K562 (cell line): ENCODE measurements around the gene AP1S3. TPM values are rescaled to one million over a fixed set of nuclear protein-coding genes. Genes with fewer than 3 reads are reported as not detected.

Experiments
- ATAC-seq: fragments of 200-7000 bp; cut with Tn5 transposase; 3 replicates; pipeline ENCODE4 v1.9.1; 2020; ENCODE audit warnings: moderate library complexity
- BruUV-seq: library from RNA; stranded (reverse); fragments of 400-500 nt; replicated peaks from 2 replicates; lab custom pipeline; 2021; lab: Mats Ljungman, UMichigan
- CTCF ChIA-PET: fragments of 300-600 bp; formaldehyde crosslinking; extraction: SDS; loops from one replicate; lab custom pipeline; 2021; ENCODE audit warnings: low intra/inter-chr PET ratio; lab: Yijun Ruan, JAX
- POLR2A ChIA-PET: fragments of 300-600, 350-650 bp; sonication (Branson Sonifier 250); formaldehyde crosslinking; extraction: SDS; loops from one replicate; lab custom pipeline; 2021; ENCODE audit warnings: antibody characterized with exemption, inconsistent platforms; lab: Yijun Ruan, JAX
- DNase-seq, 4 experiments: peaks; one replicate each; pipeline versions ENCODE4 v3.0.0 to v3.0.0-alpha.2; 2011 to 2018; ENCODE audit warnings: low spot score in 3 of 4, mixed read lengths in 3 of 4; ENCODE audit errors: extremely low read depth in 1 of 4
- FAIRE-seq: peaks from 2 replicates; lab custom pipeline; 2011; peaks lifted over from hg19 to GRCh38; lab: Jason Lieb, UNC
- H2AFZ ChIP-seq: 2 replicates; pipeline ENCODE4 v1.6.0; 2011; ENCODE audit warnings: low read depth, low read length, control low read depth, inconsistent platforms
- H3K27ac ChIP-seq: fragments of 200-600 bp; 3 replicates; pipeline ENCODE4 v1.8.0; 2011; ENCODE audit warnings: low read depth, mild to moderate bottlenecking, control low read depth, inconsistent platforms, low read length, moderate library complexity, mixed read lengths; ENCODE audit errors: extremely low read depth
- H3K27me3 ChIP-seq, 2 experiments: fragments of 300-600 bp in 1 of 2; 2 replicates in 1 of 2; 3 replicates in 1 of 2; pipeline versions ENCODE4 v1.6.0 to v1.8.0; 2011; ENCODE audit warnings: inconsistent platforms in 2 of 2, low read length in 2 of 2, mild to moderate bottlenecking in 1 of 2, mixed read lengths in 1 of 2, moderate library complexity in 1 of 2; ENCODE audit not compliant: control insufficient read depth in 2 of 2, insufficient read depth in 2 of 2
- H3K36me3 ChIP-seq: fragments of 300-600 bp; 3 replicates; pipeline ENCODE4 v1.8.0; 2011; ENCODE audit warnings: mild to moderate bottlenecking, low read length, inconsistent platforms; ENCODE audit not compliant: control insufficient read depth, insufficient read depth
- H3K4me1 ChIP-seq, 2 experiments: fragments of 200-600 bp in 1 of 2; replicated peaks in 1 of 2; 2 replicates in 1 of 2; 3 replicates in 1 of 2; pipeline versions ENCODE4 v1.5.1 to v1.8.0; 2011; ENCODE audit warnings: inconsistent platforms in 2 of 2, low read length in 2 of 2, mild to moderate bottlenecking in 1 of 2, mixed read lengths in 1 of 2, moderate library complexity in 1 of 2; ENCODE audit not compliant: control insufficient read depth in 2 of 2, insufficient read depth in 2 of 2
- H3K4me2 ChIP-seq: 2 replicates; pipeline ENCODE4 v1.6.1; 2011; ENCODE audit warnings: low read length, control low read depth, inconsistent platforms, mixed read lengths; ENCODE audit not compliant: insufficient read depth
- H3K4me3 ChIP-seq: fragments of 200-600 bp; sonication (generic), shearing (Covaris generic); 2 replicates; pipeline ENCODE4 v1.5.1; 2016; ENCODE audit warnings: control low read depth, inconsistent platforms
- H3K79me2 ChIP-seq: fragments of 200-600 bp; 3 replicates; pipeline ENCODE4 v1.8.0; 2011; ENCODE audit warnings: low read length, inconsistent platforms; ENCODE audit not compliant: control insufficient read depth, insufficient read depth
- H3K9ac ChIP-seq, 2 experiments: 2 replicates each; pipeline versions ENCODE4 v1.6.0 to v1.6.1; 2011; ENCODE audit warnings: low read depth in 2 of 2, low read length in 2 of 2, control low read depth in 1 of 2, inconsistent platforms in 1 of 2, mild to moderate bottlenecking in 1 of 2, mixed read lengths in 1 of 2; ENCODE audit not compliant: insufficient read depth in 1 of 2
- H3K9me1 ChIP-seq: one replicate; pipeline ENCODE4 v1.6.0; 2011; ENCODE audit warnings: inconsistent platforms, mild to moderate bottlenecking, low read length, moderate library complexity; ENCODE audit not compliant: control insufficient read depth, insufficient read depth
- H3K9me3 ChIP-seq: replicated peaks from 2 replicates; pipeline ENCODE4 v1.5.1; 2011; ENCODE audit warnings: low read depth, low read length, inconsistent platforms; ENCODE audit not compliant: control insufficient read depth, insufficient read depth
- H4K20me1 ChIP-seq: replicated peaks from 2 replicates; pipeline ENCODE4 v1.6.1; 2011; ENCODE audit warnings: low read length, inconsistent platforms, mixed read lengths; ENCODE audit not compliant: control insufficient read depth, insufficient read depth
- ARID1B ChIP-seq: fragments of 450-650 bp; IDR thresholded peaks from 2 replicates; pipeline ENCODE4 v1.6.1; 2016; ENCODE audit warnings: antibody characterized with exemption, mild to moderate bottlenecking, inconsistent platforms
- CBFA2T3 ChIP-seq: fragments of 450-650 bp; IDR thresholded peaks from 2 replicates; pipeline ENCODE4 v1.6.1; 2017
- CEBPB ChIP-seq: fragments of 450-650 bp; IDR thresholded peaks from 2 replicates; pipeline ENCODE4 v1.6.1; 2016; ENCODE audit warnings: missing genetic modification characterization, missing compliant biosample characterization
- GTF2F1 ChIP-seq: IDR thresholded peaks from 2 replicates; pipeline ENCODE4 v1.6.1; 2011; ENCODE audit warnings: low read depth, low read length, improper control_type of control experiment
- IRF2 ChIP-seq: sonication (generic); formaldehyde crosslinking; IDR thresholded peaks from 2 replicates; pipeline ENCODE4 v1.8.1; 2022; ENCODE audit warnings: mild to moderate bottlenecking, missing genetic modification reagents
- MEIS2 ChIP-seq: fragments of 450-650 bp; IDR thresholded peaks from 2 replicates; pipeline ENCODE4 v1.6.1; 2014; ENCODE audit warnings: mild to moderate bottlenecking; ENCODE audit not compliant: partially characterized antibody
- NCOR1 ChIP-seq: fragments of 450-650 bp; IDR thresholded peaks from 2 replicates; pipeline ENCODE4 v1.6.1; 2016; ENCODE audit warnings: mild to moderate bottlenecking, moderate library complexity
- PKNOX1 ChIP-seq: fragments of 450-650 bp; IDR thresholded peaks from 2 replicates; pipeline ENCODE4 v1.6.1; 2016
- RFX5 ChIP-seq: IDR thresholded peaks from 2 replicates; pipeline ENCODE4 v1.6.1; 2011; ENCODE audit warnings: low read depth, mild to moderate bottlenecking, improper control_type of control experiment, low read length
- SAFB2 ChIP-seq: fragments of 200-400 bp; formaldehyde crosslinking; IDR thresholded peaks from 2 replicates; pipeline ENCODE4 v1.6.1; 2018; ENCODE audit warnings: borderline replicate concordance, low read length, low read depth, moderate library complexity; ENCODE audit not compliant: severe bottlenecking
- STAT5A ChIP-seq: IDR thresholded peaks from 2 replicates; pipeline ENCODE4 v1.6.1; 2012; ENCODE audit warnings: low read length, inconsistent platforms, borderline replicate concordance
- TAL1 ChIP-seq: fragments of 450-650 bp; IDR thresholded peaks from 2 replicates; pipeline ENCODE4 v1.6.1; 2016; ENCODE audit warnings: mild to moderate bottlenecking
- TBP ChIP-seq: optimal IDR thresholded peaks from 2 replicates; pipeline ENCODE3; 2011; ENCODE audit warnings: low read depth, low read length, improper control_type of control experiment
- TCF3 ChIP-seq: sonication (generic); formaldehyde crosslinking; IDR thresholded peaks from 2 replicates; pipeline ENCODE4 v1.4.0; 2020; ENCODE audit warnings: mild to moderate bottlenecking, missing genetic modification reagents
- TEAD2 ChIP-seq: fragments of 450-650 bp; IDR thresholded peaks from 2 replicates; pipeline ENCODE4 v1.6.1; 2016; ENCODE audit warnings: missing genetic modification characterization, control low read depth, missing compliant biosample characterization
- TEAD4 ChIP-seq, 2 experiments: sonication (generic) in 1 of 2; formaldehyde crosslinking in 1 of 2; IDR thresholded peaks; 2 replicates each; pipeline versions ENCODE4 v1.6.1 to v1.8.0; 2012 to 2022; ENCODE audit warnings: borderline replicate concordance in 1 of 2, inconsistent platforms in 1 of 2, low read length in 1 of 2, mild to moderate bottlenecking in 1 of 2, missing genetic modification reagents in 1 of 2
- WGBS: fragments of 100-300 bp; shearing (Covaris generic); methylation state at CpG from one replicate; pipeline ENCODE4 v1.1.6; 2016; ENCODE audit warnings: low coverage, mixed read lengths; ENCODE audit not compliant: insufficient coverage; ENCODE audit errors: missing lambda C conversion rate; 5-methylcytosine and 5-hydroxymethylcytosine counted together
- in situ Hi-C: fragments of 300-500 bp; cut with MboI; formaldehyde crosslinking; loops from 4 replicates; pipeline ENCODE4 v1.15.0; 2018; ENCODE audit warnings: inconsistent platforms, mixed read lengths
- intact Hi-C: fragments of 100-400 bp; cut with micrococcal nuclease; formaldehyde crosslinking; loops from 2 replicates; pipeline ENCODE4 v1.14.2; 2022
- polyA plus RNA-seq, 8 experiments: library from polyadenylated mRNA; depleted of rRNA in 4 of 8; stranded (reverse) in 5 of 8; unstranded in 3 of 8; fragments of >200 nt; fragmentation: Nextera tagmentation in 2 of 8; fragmentation: Illumina TruSeq in 1 of 8; extraction: Ambion mirVana in 2 of 8; extraction: Trizol in 1 of 8; gene quantifications; 2 replicates each; pipeline versions ENCODE4 v1.2.1 to v1.2.3, GENCODE V29; 2011 to 2014; ENCODE audit warnings: inconsistent platforms in 1 of 8, missing spikeins in 1 of 8
- total RNA-seq, 7 experiments: library from RNA; depleted of rRNA in 6 of 7; stranded (reverse); fragments of >200 nt in 6 of 7; fragmentation: Illumina TruSeq in 2 of 7; extraction: Trizol in 2 of 7; gene quantifications; 2 replicates each; pipeline versions ENCODE4 v1.2.1 to v1.2.3, GENCODE V29; 2011 to 2021; ENCODE audit warnings: low replicate concordance in 1 of 7

AP1S3 gene
- total and polyA plus RNA-seq, 9 of the 15 experiments (the other 6 are each of a cell fraction or from before 2014, with no cell fraction given) = 0.50 to 3.8 (median 2.1) TPM

- CTCF ChIA-PET = no interaction called here
- H3K79me2 ChIP-seq = no peaks in the 10 kb centered on the region
- peak; percentile 43; the same call in 2 of the 3 replicates for ATAC-seq
Measured at GRCh38 chr2:223744580-223744979, 92.8 kb downstream of the AP1S3 start.

More at GRCh38 chr2:223744580-223744979, 92.8 kb downstream of the AP1S3 start:
- intact Hi-C loops (no loop called here), in situ Hi-C loops (no loop called here)
- H3K4me3 ChIP-seq = no peak overlapping the region
- no peak overlapping the region for H3K4me2 ChIP-seq
- POLR2A ChIA-PET = interaction anchor here (1.6 kb wide), 1 partner anchor 8 kb away, joined by 4 read pairs; no protein-coding TSS in a partner anchor
- H3K27me3 ChIP-seq = no peaks in the 10 kb centered on the region
- no peaks in the 10 kb centered on the region for H3K9me1 ChIP-seq
- no peak overlapping the region for H3K9ac ChIP-seq
- WGBS = 0% methylated on average over 3 of the region's 3 CpGs
- H4K20me1 ChIP-seq = no peaks in the 10 kb centered on the region
- no peaks in the 10 kb centered on the region for H3K36me3 ChIP-seq
- TF ChIP-seq NCOR1 (peak; percentile 34; the same call in 1 of the 2 replicates), GTF2F1 (no peak), IRF2 (no peak), STAT5A (no peak), TBP (no peak), TEAD4 (IDR thresholded peaks at IDR 0.05; ENCODE audit: low read length) (peak; percentile 33; the same call in 1 of the 2 replicates), TEAD4 (CRISPR knock-in tag; IDR thresholded peaks at IDR 0.05; ENCODE audit: borderline replicate concordance) (no peak), CEBPB (tag) (peak; percentile 60), RFX5 (no peak), TEAD2 (tag) (0 out of 2 replicates have a peak, but pooled peaks have one; percentile 8), MEIS2 (peak; percentile 50), CBFA2T3 (peak; percentile 57), ARID1B (0 out of 2 replicates have a peak, but pooled peaks have one; percentile 15), TAL1 (peak; percentile 16; the same call in 1 of the 2 replicates), PKNOX1 (peak; percentile 22; the same call in 1 of the 2 replicates), TCF3 (CRISPR knock-in tag) (0 out of 2 replicates have a peak, but pooled peaks have one; percentile 21), SAFB2 (no peak)
- no peak overlapping the region for H2AFZ ChIP-seq
- no TSS peak for BruUV-seq
- DNase-seq (peak in 1 of 4 experiments; percentile 28), FAIRE-seq (no peak)
- no peak overlapping the region for H3K27ac ChIP-seq
- H3K9me3 ChIP-seq = no peaks in the 10 kb centered on the region
- no peaks in the 10 kb centered on the region; a peak in 1 of 5 replicates for H3K4me1 ChIP-seq
